HCT116 (cell line): ENCODE data around the gene OTUD3. TPM values are rescaled to one million over a fixed set of nuclear protein-coding genes. Genes with fewer than 3 reads are reported as not detected.
A peak's percentile ranks its signal among the peaks of the same experiment; 100 is the strongest.
"Not testable (repeated sequence)": the region's sequence is repeated elsewhere in the genome, so short reads cannot be mapped to it uniquely, and the experiment has no call there.

ENCODE experiments used
- ATAC-seq: fragments of 200-7000 bp; cut with Tn5 transposase; 2 replicates; pipeline ENCODE4 v1.9.1; 2020; ENCODE audit warnings: mild to moderate bottlenecking, moderate library complexity
- BruUV-seq: library from RNA; stranded (reverse); fragments of 400-500 nt; replicated peaks from 2 replicates; lab custom pipeline; 2021; lab: Mats Ljungman, UMichigan
- CTCF ChIA-PET: fragments of 300-600 bp; sonication (Branson Sonifier 250); formaldehyde crosslinking; loops from one replicate; lab custom pipeline; 2021; ENCODE audit warnings: antibody characterized with exemption; lab: Charles Lee
- POLR2A ChIA-PET: fragments of 300-600, 350-600 bp; sonication (Branson Sonifier 250); formaldehyde crosslinking; loops from one replicate; lab custom pipeline; 2021; ENCODE audit warnings: antibody characterized with exemption; lab: Charles Lee
- RAD21 ChIA-PET, 2 experiments: fragments of 300-600 bp; sonication (Branson Sonifier 250); formaldehyde crosslinking; loops; one replicate each; lab custom pipeline; 2023; ENCODE audit warnings: low total read pairs in 2 of 2; ENCODE audit not compliant: uncharacterized antibody in 2 of 2, unreplicated experiment in 2 of 2, low non-redundant PET in 1 of 2; lab: Charles Lee
- DNase-seq: peaks from one replicate; pipeline ENCODE4 v3.0.0-alpha.2; 2010; ENCODE audit warnings: low read depth, low spot score
- H2AFZ ChIP-seq: fragments of 200-600 bp; shearing (Covaris generic), sonication (generic); 2 replicates; pipeline ENCODE4 v1.6.1; 2017; ENCODE audit warnings: low read depth, mixed run types, mixed read lengths, antibody characterized with exemption, low read length; ENCODE audit not compliant: poor library complexity, severe bottlenecking
- H3K27ac ChIP-seq: 2 replicates; pipeline ENCODE4 v1.5.1; 2012; ENCODE audit warnings: low read depth, low read length
- H3K27me3 ChIP-seq: fragments of 200-600 bp; sonication (generic); 2 replicates; pipeline ENCODE4 v1.6.1; 2016; ENCODE audit warnings: mixed run types, low read length, mixed read lengths; ENCODE audit not compliant: insufficient read depth
- H3K36me3 ChIP-seq, 2 experiments: fragments of 200-500 bp in 1 of 2; fragments of 200-600 bp in 1 of 2; sonication (Bioruptor generic) in 1 of 2; sonication (generic) in 1 of 2; 2 replicates each; pipeline versions ENCODE4 v1.5.1 to v1.6.1; 2014 to 2016; ENCODE audit warnings: low read length in 2 of 2, inconsistent platforms in 1 of 2, mixed read lengths in 1 of 2, mixed run types in 1 of 2; ENCODE audit not compliant: insufficient read depth in 2 of 2, control insufficient read depth in 1 of 2
- H3K4me1 ChIP-seq, 2 experiments: fragments of 200-600 bp in 1 of 2; sonication (generic) in 1 of 2; 2 replicates each; pipeline versions ENCODE4 v1.5.1 to v1.6.1; 2012 to 2017; ENCODE audit warnings: low read length in 2 of 2, inconsistent platforms in 1 of 2, mild to moderate bottlenecking in 1 of 2, mixed read lengths in 1 of 2, mixed run types in 1 of 2, moderate library complexity in 1 of 2; ENCODE audit not compliant: insufficient read depth in 2 of 2, control insufficient read depth in 1 of 2
- H3K4me2 ChIP-seq: fragments of 200-600 bp; sonication (generic); 2 replicates; pipeline ENCODE4 v1.6.1; 2017; ENCODE audit warnings: mixed run types, low read length, mixed read lengths
- H3K4me3 ChIP-seq, 2 experiments: fragments of 200-600 bp in 1 of 2; sonication (generic) in 1 of 2; replicated peaks in 1 of 2; 2 replicates each; pipeline ENCODE4 v1.5.1; 2011 to 2016; ENCODE audit warnings: low read length in 2 of 2, control low read depth in 1 of 2, low read depth in 1 of 2, mild to moderate bottlenecking in 1 of 2, mixed read lengths in 1 of 2, mixed run types in 1 of 2
- H3K79me2 ChIP-seq: fragments of 200-600 bp; sonication (generic); 2 replicates; pipeline ENCODE4 v1.6.1; 2017; ENCODE audit warnings: mild to moderate bottlenecking, mixed run types, low read length, moderate library complexity, mixed read lengths; ENCODE audit not compliant: insufficient read depth
- H3K9ac ChIP-seq: fragments of 200-600 bp; sonication (generic); 2 replicates; pipeline ENCODE4 v1.6.1; 2016; ENCODE audit warnings: low read length, mixed read lengths
- H3K9me2 ChIP-seq: fragments of 200-600 bp; sonication (generic), shearing (Covaris generic); 2 replicates; pipeline ENCODE4 v1.6.1; 2017; ENCODE audit warnings: mixed run types, mild to moderate bottlenecking, moderate library complexity; ENCODE audit not compliant: insufficient read depth
- H3K9me3 ChIP-seq, 2 experiments: fragments of 200-500 bp in 1 of 2; fragments of 200-600 bp in 1 of 2; sonication (Bioruptor generic) in 1 of 2; sonication (generic) in 1 of 2; 2 replicates each; pipeline ENCODE4 v1.6.1; 2014 to 2017; ENCODE audit warnings: low read length in 2 of 2, mixed read lengths in 2 of 2, inconsistent platforms in 1 of 2, low read depth in 1 of 2, mild to moderate bottlenecking in 1 of 2, mixed run types in 1 of 2, moderate library complexity in 1 of 2; ENCODE audit not compliant: control insufficient read depth in 1 of 2, insufficient read depth in 1 of 2
- H4K20me1 ChIP-seq: fragments of 200-600 bp; sonication (generic), shearing (Covaris generic); 2 replicates; pipeline ENCODE4 v1.6.1; 2017; ENCODE audit warnings: mixed run types, mild to moderate bottlenecking, moderate library complexity; ENCODE audit not compliant: insufficient read depth
- CBX3 ChIP-seq: IDR thresholded peaks from 2 replicates; pipeline ENCODE4 v1.6.1; 2012; ENCODE audit warnings: low read depth
- CEBPB ChIP-seq: IDR thresholded peaks from 2 replicates; pipeline ENCODE4 v1.6.1; 2012; ENCODE audit warnings: low read depth
- EGR1 ChIP-seq: IDR thresholded peaks from 2 replicates; pipeline ENCODE4 v1.6.1; 2012; ENCODE audit warnings: low read depth
- FOSL1 ChIP-seq: IDR thresholded peaks from 2 replicates; pipeline ENCODE4 v1.6.1; 2012; ENCODE audit warnings: low read depth
- JUND ChIP-seq: IDR thresholded peaks from 2 replicates; pipeline ENCODE4 v1.6.1; 2012
- SP1 ChIP-seq: IDR thresholded peaks from 2 replicates; pipeline ENCODE4 v1.6.1; 2012; ENCODE audit warnings: low read depth
- SRF ChIP-seq: IDR thresholded peaks from 2 replicates; pipeline ENCODE4 v1.6.1; 2012; ENCODE audit warnings: low read depth
- TCF7L2 ChIP-seq: IDR thresholded peaks from 2 replicates; pipeline ENCODE4 v1.7.0; 2011; ENCODE audit warnings: borderline replicate concordance, inconsistent platforms; ENCODE audit not compliant: insufficient read depth, insufficient read length; ENCODE audit errors: extremely low read depth
- YY1 ChIP-seq: IDR thresholded peaks from 2 replicates; pipeline ENCODE4 v1.6.1; 2011; ENCODE audit warnings: low read length, low read depth, moderate library complexity, mild to moderate bottlenecking; ENCODE audit not compliant: insufficient replicate concordance; ENCODE audit errors: extremely low read depth
- intact Hi-C: fragments of 100-400 bp; cut with micrococcal nuclease; formaldehyde crosslinking; loops from 2 replicates; pipeline ENCODE4 v1.10.0; 2022
- total RNA-seq: library from RNA; stranded (reverse); gene quantifications from one replicate; pipeline ENCODE4 v1.2.1, GENCODE V29; 2021; ENCODE audit not compliant: unreplicated experiment
- TF ChIP-seq, protein P1 (sequence below), 3 experiments: fragments of 200-600 bp in 1 of 3; sonication (generic) in 1 of 3; IDR thresholded peaks in 2 of 3; conservative IDR thresholded peaks in 1 of 3; 2 replicates each; pipeline ENCODE4 v1.5.1; 2012 to 2017; ENCODE audit warnings: low read depth in 2 of 3, low read length in 2 of 3, antibody characterized with exemption in 1 of 3, borderline replicate concordance in 1 of 3, control low read depth in 1 of 3, mild to moderate bottlenecking in 1 of 3, mixed read lengths in 1 of 3, mixed run types in 1 of 3, moderate library complexity in 1 of 3; ENCODE audit not compliant: insufficient read depth in 1 of 3

OTUD3 gene
- total RNA-seq, 1 experiment from 2014 or later: 15.0 TPM

DNA sequence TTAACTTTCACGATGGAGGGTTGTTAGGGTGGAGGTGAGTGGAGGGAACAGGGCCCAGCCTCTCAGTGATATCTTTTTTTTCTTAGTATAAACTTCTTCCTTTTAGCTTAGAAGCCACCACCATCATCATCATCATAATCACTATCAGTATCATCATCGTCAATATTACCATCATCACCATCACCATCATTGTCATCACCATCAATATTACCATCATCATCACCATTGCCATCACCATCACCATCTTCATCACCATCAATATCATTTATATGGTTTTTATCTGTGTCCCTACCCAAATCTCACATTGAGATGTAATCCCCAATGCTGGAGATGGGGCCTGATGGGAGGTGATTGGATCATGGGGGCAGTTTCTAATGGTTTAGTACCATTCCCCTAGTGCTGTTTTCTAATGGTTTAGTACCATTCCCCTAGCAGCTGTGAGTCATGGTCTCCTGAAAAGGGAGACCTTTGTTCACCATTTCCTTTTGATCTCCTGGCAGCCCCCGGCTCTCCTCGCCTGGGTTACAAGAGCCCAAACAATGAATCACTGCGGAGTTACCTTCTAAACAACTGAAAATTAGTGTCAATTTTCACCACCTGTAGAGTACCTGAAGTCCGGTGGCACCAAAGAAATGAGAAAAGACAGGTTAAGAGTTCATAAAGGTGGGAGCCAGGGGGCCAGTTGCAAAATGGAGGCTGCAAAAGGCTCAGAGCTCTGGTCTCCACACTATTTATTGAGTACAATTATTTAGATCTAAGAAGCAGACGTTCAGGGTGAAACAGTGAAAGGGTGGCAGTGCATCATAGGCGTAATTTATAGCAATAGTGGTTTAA is 44.3 kb downstream of the OTUD3 start:
- Histone ChIP-seq H3K27ac (no peak overlapping the region), H3K9ac (0 out of 2 replicates have a peak overlapping the region, but pooled peaks have one; percentile 7), H2AFZ (peak overlapping the region; percentile 32), H4K20me1 (no peaks in the 10 kb centered on the region), H3K36me3 (no peaks in the 10 kb centered on the region), H3K4me2 (peak overlapping the region; percentile 66), H3K27me3 (no peaks in the 10 kb centered on the region), H3K9me2 (no peaks in the 10 kb centered on the region), H3K79me2 (no peaks in the 10 kb centered on the region), H3K4me1 (peaks cover 27 to 58% of the 10 kb centered on the region in 2 experiments), H3K9me3 (peaks cover 8% of the 10 kb centered on the region in 2 experiments; a peak in 2 of 4 replicates), H3K4me3 (no peak overlapping the region)
- RAD21 ChIA-PET: no interaction called here
- ATAC-seq (peak; percentile 28), DNase-seq (peak; percentile 74)
- peak; percentile 81 for TF ChIP-seq SP1
- TF ChIP-seq EGR1: no peak
- TF ChIP-seq CBX3: no peak; the same call in 1 of the 2 replicates
- TF ChIP-seq, protein P1, sequence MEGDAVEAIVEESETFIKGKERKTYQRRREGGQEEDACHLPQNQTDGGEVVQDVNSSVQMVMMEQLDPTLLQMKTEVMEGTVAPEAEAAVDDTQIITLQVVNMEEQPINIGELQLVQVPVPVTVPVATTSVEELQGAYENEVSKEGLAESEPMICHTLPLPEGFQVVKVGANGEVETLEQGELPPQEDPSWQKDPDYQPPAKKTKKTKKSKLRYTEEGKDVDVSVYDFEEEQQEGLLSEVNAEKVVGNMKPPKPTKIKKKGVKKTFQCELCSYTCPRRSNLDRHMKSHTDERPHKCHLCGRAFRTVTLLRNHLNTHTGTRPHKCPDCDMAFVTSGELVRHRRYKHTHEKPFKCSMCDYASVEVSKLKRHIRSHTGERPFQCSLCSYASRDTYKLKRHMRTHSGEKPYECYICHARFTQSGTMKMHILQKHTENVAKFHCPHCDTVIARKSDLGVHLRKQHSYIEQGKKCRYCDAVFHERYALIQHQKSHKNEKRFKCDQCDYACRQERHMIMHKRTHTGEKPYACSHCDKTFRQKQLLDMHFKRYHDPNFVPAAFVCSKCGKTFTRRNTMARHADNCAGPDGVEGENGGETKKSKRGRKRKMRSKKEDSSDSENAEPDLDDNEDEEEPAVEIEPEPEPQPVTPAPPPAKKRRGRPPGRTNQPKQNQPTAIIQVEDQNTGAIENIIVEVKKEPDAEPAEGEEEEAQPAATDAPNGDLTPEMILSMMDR (IDR thresholded peaks at IDR 0.05 in 2 of 3, conservative IDR thresholded peaks at IDR 0.05 in 1 of 3; ENCODE audit: borderline replicate concordance in 1 of 3, insufficient read depth in 1 of 3, low read depth in 2 of 3, low read length in 2 of 3): no peak
- peak; percentile 67; the same call in 1 of the 2 replicates for TF ChIP-seq FOSL1
- TF ChIP-seq TCF7L2: peak; percentile 78
- TF ChIP-seq CEBPB: peak; percentile 40; the same call in 1 of the 2 replicates
- TF ChIP-seq YY1: no peak
- peak; percentile 30; the same call in 1 of the 2 replicates for TF ChIP-seq SRF
- TF ChIP-seq JUND: peak; percentile 85
- CTCF ChIA-PET: no interaction called here
- BruUV-seq: no TSS peak
- intact Hi-C loops: no loop called here
- POLR2A ChIA-PET: no interaction called here

DNA sequence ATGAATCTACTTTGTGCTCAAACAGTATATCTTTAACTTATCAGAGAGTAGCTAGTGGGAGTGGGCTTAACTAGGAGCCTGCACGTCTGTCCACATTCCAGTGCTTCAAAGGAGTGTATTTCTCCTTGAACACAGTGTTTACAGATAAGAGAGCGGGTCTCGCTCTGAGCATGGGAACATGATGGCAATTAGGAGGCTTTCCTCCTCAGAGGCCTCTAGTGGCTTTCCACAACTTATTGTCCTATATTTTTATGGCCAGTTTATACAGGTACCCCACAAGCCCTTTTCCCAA is 44.9 kb downstream of the OTUD3 start:
- RAD21 ChIA-PET, DNase-seq, POLR2A ChIA-PET, ATAC-seq, H4K20me1 ChIP-seq, CTCF ChIA-PET, BruUV-seq, H3K36me3 ChIP-seq, H3K27ac ChIP-seq, H3K4me3 ChIP-seq, H3K27me3 ChIP-seq, H3K79me2 ChIP-seq, H2AFZ ChIP-seq, intact Hi-C loops, H3K9me2 ChIP-seq: not testable (repeated sequence)
- H3K4me1 ChIP-seq: peaks cover 27 to 57% of the 10 kb centered on the region in 2 experiments
- peak overlapping the region; percentile 66 for H3K4me2 ChIP-seq
- peaks cover 11 to 12% of the 10 kb centered on the region in 2 experiments; a peak in 3 of 4 replicates for H3K9me3 ChIP-seq
- 0 out of 2 replicates have a peak overlapping the region, but pooled peaks have one; percentile 7 for H3K9ac ChIP-seq
